Activated naive CD4-positive, alpha-beta T cell treated with anti-CD3 and anti-CD28 coated beads, Interleukin-2, amount 50 U/mL, for 24 hours (primary cell): ENCODE data around the gene CAB39L.
"Not testable (repeated sequence)": the region's sequence is repeated elsewhere in the genome, so short reads cannot be mapped to it uniquely, and the experiment has no call there.

Experiments used
- H3K27ac Mint-ChIP-seq: one replicate; pipeline ENCODE4 v1.8.0; 2021; ENCODE audit warnings: mild to moderate bottlenecking, mixed read lengths
- H3K27me3 Mint-ChIP-seq: one replicate; pipeline ENCODE4 v1.8.0; 2021; ENCODE audit warnings: mixed read lengths
- H3K36me3 Mint-ChIP-seq: one replicate; pipeline ENCODE4 v1.8.0; 2021; ENCODE audit warnings: mixed read lengths
- H3K4me1 Mint-ChIP-seq: one replicate; pipeline ENCODE4 v1.8.0; 2021; ENCODE audit warnings: mixed read lengths
- H3K4me3 Mint-ChIP-seq: one replicate; pipeline ENCODE4 v1.8.0; 2021; ENCODE audit warnings: mild to moderate bottlenecking, mixed read lengths
- H3K9me3 Mint-ChIP-seq: one replicate; pipeline ENCODE4 v1.8.0; 2021; ENCODE audit warnings: mixed read lengths

The CAB39L gene

DNA sequence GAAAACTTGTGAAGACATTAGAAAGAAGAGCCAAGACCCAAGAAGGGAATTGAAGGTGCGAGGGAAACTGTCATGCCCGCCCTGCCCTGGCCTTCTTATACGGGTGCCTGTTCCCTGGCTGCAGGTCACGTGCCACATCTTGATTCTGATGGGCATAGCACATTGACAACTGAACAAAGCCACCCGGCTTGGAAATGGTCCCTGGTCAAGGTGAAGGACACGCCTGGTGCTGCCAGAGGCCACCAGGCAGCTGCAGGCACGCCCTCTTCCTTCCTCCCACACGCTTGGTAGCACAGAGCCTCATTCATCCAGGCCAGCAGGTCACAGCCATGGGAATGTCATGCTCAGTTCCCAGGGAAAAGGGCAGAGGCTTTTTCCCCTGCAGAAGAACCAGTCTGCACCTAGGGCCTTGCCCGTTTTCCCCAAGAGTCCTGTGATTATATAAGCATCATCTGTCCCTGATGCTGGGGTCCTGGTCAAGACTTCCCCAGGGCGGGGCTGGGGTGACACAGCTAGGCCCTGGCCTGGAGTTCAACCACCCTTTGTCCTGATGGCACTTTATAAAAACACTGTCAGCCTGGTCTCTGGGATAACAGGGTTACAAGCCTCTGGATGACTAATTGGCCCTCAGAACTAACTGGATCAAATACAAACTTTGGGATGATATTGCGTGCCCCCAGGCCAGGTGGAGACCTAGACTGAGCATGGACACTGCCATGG, 140.2 kb downstream of the CAB39L start:
- Mint-ChIP-seq H3K36me3 (no peaks in the 10 kb centered on the region), H3K4me1 (peaks cover 18% of the 10 kb centered on the region)

GRCh38 chr13:49302817-49303216, 141.0 kb downstream of the CAB39L start:
- Mint-ChIP-seq H3K27ac (no peak overlapping the region), H3K36me3 (no peaks in the 10 kb centered on the region), H3K27me3 (no peaks in the 10 kb centered on the region), H3K4me1 (peaks cover 18% of the 10 kb centered on the region), H3K4me3 (no peak overlapping the region), H3K9me3 (no peaks in the 10 kb centered on the region)

More for the DNA sequence above, 140.2 kb downstream of the CAB39L start:
- H3K4me3 Mint-ChIP-seq = no peak overlapping the region
- H3K9me3 Mint-ChIP-seq = no peaks in the 10 kb centered on the region
- no peaks in the 10 kb centered on the region for H3K27me3 Mint-ChIP-seq
- no peak overlapping the region for H3K27ac Mint-ChIP-seq

- H3K9me3 Mint-ChIP-seq = no peaks in the 10 kb centered on the region
- H3K4me3 Mint-ChIP-seq = no peak overlapping the region
Observed at GRCh38 chr13:49302222-49302621, 141.6 kb downstream of the CAB39L start.

GRCh38 chr13:49300739-49301589, 142.9 kb downstream of the CAB39L start:
- Mint-ChIP-seq H3K36me3 (no peaks in the 10 kb centered on the region), H3K27ac (peak overlapping the region; percentile 5), H3K9me3 (no peaks in the 10 kb centered on the region), H3K4me1 (peaks cover 18% of the 10 kb centered on the region), H3K4me3 (peak overlapping the region; percentile 73), H3K27me3 (no peaks in the 10 kb centered on the region)

More at GRCh38 chr13:49302222-49302621, 141.6 kb downstream of the CAB39L start:
- Mint-ChIP-seq H3K27ac (no peak overlapping the region), H3K27me3 (no peaks in the 10 kb centered on the region), H3K4me1 (peaks cover 18% of the 10 kb centered on the region), H3K36me3 (no peaks in the 10 kb centered on the region)

DNA sequence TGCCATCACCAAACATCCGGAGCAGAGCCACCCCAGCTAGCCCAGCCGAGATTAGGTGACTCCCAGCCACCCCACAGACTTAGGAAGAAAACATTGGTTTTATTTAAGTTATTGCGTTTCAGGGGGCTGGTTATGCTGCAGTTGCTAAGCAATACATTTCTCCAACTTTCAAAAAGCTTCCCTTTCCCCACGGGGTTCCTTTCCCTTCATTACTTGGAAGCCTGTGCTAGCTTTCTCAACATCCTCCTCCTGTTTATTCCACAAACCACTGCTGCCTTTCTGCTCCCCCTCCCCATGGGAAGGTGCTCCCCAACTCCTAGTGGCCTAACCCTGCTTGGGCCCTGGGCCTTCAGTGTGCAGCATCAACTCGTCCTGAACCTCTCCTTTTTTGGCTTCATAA, 143.6 kb downstream of the CAB39L start:
- Mint-ChIP-seq H3K4me3 (no peak overlapping the region), H3K27ac (no peak overlapping the region), H3K4me1 (peaks cover 18% of the 10 kb centered on the region), H3K27me3 (no peaks in the 10 kb centered on the region), H3K36me3 (no peaks in the 10 kb centered on the region), H3K9me3 (no peaks in the 10 kb centered on the region)

DNA sequence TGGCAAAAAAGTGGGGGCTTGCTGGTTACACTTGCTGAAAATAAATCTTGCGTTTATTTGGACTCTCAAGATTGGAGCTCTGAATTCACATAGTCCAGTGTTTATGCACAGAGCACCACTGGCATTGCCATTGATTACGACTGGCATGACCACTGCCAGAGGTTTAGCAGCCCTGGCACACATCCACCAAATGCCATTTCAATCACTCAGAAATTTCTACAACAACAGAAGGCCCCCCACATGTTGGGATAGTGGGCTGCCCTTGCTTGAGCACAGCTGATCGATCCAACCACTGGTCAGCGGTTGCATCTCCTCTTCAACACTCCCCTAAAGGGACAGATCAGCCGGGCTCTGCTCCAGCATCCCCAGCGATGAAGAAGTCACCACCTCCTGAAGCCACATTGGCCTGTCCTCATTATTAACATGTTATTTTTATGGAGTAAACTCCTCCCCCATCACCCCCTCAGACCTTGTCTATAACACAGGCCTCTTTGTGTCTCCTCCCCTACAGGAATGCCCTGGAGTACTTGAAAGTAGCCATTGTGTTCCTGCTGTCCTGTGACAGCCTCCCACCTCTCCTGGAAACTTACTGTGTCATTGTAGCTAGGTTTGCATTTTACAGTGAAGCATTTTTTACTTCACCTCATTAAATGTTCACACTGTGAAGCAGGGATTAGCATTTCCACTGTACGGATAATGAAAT, 144.8 kb downstream of the CAB39L start:
- H3K27ac Mint-ChIP-seq = peak overlapping the region; percentile 41
- no peaks in the 10 kb centered on the region for H3K27me3 Mint-ChIP-seq
- no peaks in the 10 kb centered on the region for H3K36me3 Mint-ChIP-seq

GRCh38 chr13:49298416-49298815, 145.4 kb downstream of the CAB39L start:
- Mint-ChIP-seq H3K9me3 (no peaks in the 10 kb centered on the region), H3K27ac (no peak overlapping the region), H3K36me3 (no peaks in the 10 kb centered on the region), H3K4me3 (no peak overlapping the region), H3K27me3 (no peaks in the 10 kb centered on the region), H3K4me1 (peaks cover 18% of the 10 kb centered on the region)

More for the DNA sequence above, 144.8 kb downstream of the CAB39L start:
- Mint-ChIP-seq H3K4me3 (no peak overlapping the region), H3K9me3 (no peaks in the 10 kb centered on the region), H3K4me1 (peaks cover 18% of the 10 kb centered on the region)

DNA sequence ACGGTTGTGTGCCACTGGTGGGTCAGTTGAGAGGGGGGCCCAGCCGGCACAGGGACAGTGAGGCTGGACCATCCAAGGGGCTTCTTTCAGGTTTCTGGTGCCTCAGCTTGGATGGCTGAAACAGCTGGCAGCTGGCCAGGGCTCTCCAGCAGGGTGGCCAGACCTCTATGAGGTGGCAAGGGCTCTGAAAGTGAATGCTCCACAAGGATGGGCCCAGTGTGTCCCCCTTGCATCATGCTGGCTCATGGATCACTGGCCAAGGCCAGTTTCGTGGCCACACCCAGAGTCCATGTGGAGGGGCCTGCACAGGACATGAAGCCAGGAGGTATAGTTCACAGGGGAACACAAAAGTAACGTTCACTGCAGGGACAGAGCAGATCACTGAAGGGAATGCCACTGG, 146.5 kb downstream of the CAB39L start:
- Mint-ChIP-seq H3K9me3 (no peaks in the 10 kb centered on the region), H3K36me3 (peaks cover 5% of the 10 kb centered on the region), H3K4me1 (peaks cover 17% of the 10 kb centered on the region), H3K27ac (no peak overlapping the region), H3K27me3 (no peaks in the 10 kb centered on the region), H3K4me3 (no peak overlapping the region)

DNA sequence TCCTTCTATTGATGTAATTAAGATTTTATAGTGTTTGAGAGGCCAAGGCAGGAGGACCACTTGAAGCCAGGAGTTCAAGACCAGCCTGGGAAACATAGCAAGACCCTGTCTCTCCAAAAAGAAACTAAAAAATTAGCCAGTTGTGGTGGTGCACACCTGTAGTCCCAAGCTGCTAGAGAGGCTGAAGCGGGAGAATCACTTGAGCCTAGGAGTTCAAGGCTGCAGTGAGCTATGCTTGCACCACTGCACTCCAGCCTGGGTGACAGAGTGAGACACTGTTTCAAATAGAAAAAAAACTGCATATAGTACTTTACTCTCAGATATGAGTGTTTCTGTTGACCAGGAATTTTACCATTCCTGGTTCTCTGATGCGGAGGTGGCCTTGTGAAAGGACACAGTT, 147.2 kb downstream of the CAB39L start:
- Mint-ChIP-seq H3K27ac (no peak overlapping the region), H3K27me3 (no peaks in the 10 kb centered on the region), H3K36me3 (peaks cover 7% of the 10 kb centered on the region), H3K4me3 (no peak overlapping the region), H3K4me1 (peaks cover 11% of the 10 kb centered on the region), H3K9me3 (no peaks in the 10 kb centered on the region)

DNA sequence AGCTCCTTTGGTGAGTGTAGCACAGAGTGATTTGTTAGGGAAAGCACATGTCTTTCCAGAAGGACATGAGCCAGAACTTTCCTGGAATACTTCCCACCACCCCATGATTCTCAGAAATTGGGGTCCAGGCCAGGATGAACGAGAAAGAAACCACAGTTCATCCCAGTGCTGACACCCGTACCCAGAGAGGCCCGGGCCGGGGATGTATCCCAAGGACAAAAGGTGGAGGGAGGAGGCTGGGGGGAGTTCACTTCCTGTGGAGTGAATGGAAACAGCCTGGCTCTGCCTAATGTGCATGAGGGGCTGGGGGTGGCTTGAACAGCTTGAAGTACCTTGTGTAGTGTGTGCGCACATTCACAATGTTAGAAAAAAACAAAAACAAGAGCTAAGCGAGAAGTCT, 148.6 kb downstream of the CAB39L start:
- H3K9me3 Mint-ChIP-seq = no peaks in the 10 kb centered on the region
- H3K27me3 Mint-ChIP-seq = no peaks in the 10 kb centered on the region
- H3K4me1 Mint-ChIP-seq = peaks cover 4% of the 10 kb centered on the region
- H3K27ac Mint-ChIP-seq = no peak overlapping the region
- peaks cover 8% of the 10 kb centered on the region for H3K36me3 Mint-ChIP-seq
- no peak overlapping the region for H3K4me3 Mint-ChIP-seq

GRCh38 chr13:49294723-49295122, 149.1 kb downstream of the CAB39L start:
- not testable (repeated sequence) for H3K4me1 Mint-ChIP-seq, H3K9me3 Mint-ChIP-seq, H3K27me3 Mint-ChIP-seq, H3K27ac Mint-ChIP-seq, H3K4me3 Mint-ChIP-seq, H3K36me3 Mint-ChIP-seq

GRCh38 chr13:49292742-49293486, 150.9 kb downstream of the CAB39L start:
- peaks cover 4% of the 10 kb centered on the region for H3K4me1 Mint-ChIP-seq
- H3K36me3 Mint-ChIP-seq = peaks cover 8% of the 10 kb centered on the region
- no peak overlapping the region for H3K4me3 Mint-ChIP-seq
- no peaks in the 10 kb centered on the region for H3K9me3 Mint-ChIP-seq
- H3K27me3 Mint-ChIP-seq = no peaks in the 10 kb centered on the region
- H3K27ac Mint-ChIP-seq = no peak overlapping the region

DNA sequence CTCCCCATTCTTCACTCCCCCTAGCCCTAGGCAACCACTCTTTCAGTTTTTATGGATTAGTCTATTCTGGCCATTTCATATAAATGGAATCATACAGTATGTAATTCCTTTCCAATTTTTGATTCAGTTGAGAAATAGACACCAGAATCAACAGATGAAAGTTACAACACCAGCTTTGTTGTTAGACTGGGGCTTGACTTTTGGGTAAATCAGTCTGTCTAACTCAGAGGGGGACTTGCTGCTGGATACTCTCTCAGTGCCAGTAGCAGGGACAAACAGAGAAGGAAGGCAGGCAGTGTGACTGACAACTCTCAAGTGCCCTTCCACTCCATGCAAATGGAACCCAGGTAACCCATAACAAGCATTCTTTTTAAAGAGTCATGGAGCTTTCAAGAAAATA, 155.4 kb downstream of the CAB39L start:
- Mint-ChIP-seq H3K27ac (no peak overlapping the region), H3K27me3 (no peaks in the 10 kb centered on the region), H3K9me3 (no peaks in the 10 kb centered on the region), H3K4me1 (peaks cover 4% of the 10 kb centered on the region), H3K4me3 (no peak overlapping the region), H3K36me3 (peaks cover 16% of the 10 kb centered on the region)

DNA sequence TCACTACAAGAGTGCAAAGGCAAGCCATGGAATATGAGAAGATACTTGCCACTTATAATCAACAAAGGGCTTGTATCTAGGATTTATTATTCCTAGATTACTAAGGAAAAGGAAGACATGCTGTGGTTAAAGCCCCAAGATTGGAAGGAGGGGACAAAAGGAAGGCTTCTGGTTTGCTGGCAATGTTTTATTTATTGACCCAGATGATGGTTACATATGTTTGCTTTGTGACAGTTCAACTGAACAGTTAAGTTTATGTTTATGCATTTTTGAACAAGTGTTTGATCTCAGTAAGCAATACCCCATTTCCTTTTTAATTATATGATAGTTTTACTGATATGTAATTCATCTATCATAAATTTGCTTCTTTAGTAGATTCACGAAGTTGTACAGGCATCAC, 155.9 kb downstream of the CAB39L start:
- Mint-ChIP-seq H3K4me1 (peaks cover 4% of the 10 kb centered on the region), H3K4me3 (no peak overlapping the region), H3K27ac (no peak overlapping the region), H3K36me3 (peaks cover 16% of the 10 kb centered on the region), H3K9me3 (no peaks in the 10 kb centered on the region), H3K27me3 (no peaks in the 10 kb centered on the region)

DNA sequence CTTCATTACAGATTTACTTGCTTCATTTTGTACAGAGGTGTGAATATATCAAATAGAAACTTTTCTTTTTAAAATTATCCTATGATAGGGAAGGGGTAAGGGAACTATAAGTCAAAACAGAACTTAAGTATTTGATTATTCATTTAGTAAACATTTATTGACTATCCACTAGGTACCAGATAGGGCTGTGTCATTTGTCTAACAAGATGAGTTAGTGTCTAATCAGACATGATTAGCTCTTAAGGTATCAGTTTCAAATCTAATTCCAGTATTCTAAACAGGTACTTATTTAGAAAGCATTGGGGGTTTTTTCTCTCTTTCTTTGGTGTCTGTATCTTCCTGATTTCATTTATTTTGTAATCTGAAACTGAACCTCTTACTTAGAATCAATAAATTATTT, 164.0 kb downstream of the CAB39L start:
- no peak overlapping the region for H3K27ac Mint-ChIP-seq
- no peaks in the 10 kb centered on the region for H3K4me1 Mint-ChIP-seq
- H3K36me3 Mint-ChIP-seq = peaks cover 18% of the 10 kb centered on the region
- no peak overlapping the region for H3K4me3 Mint-ChIP-seq
- H3K27me3 Mint-ChIP-seq = no peaks in the 10 kb centered on the region
- no peaks in the 10 kb centered on the region for H3K9me3 Mint-ChIP-seq
